Ovary (tissue), 9 donors: ENCODE measurements around the gene AP4S1. TPM values are rescaled to one million over a fixed set of nuclear protein-coding genes. Genes with fewer than 3 reads are reported as not detected.

Experiments used
- DNase-seq, 5 donors: peaks; one replicate each; pipeline ENCODE4 v3.0.0-alpha.2; 2019 to 2020
- H3K27ac ChIP-seq, 2 donors: fragments of 200-600 bp; one replicate each; pipeline versions ENCODE4 v1.5.1 to v1.8.0; 2019 to 2022
- H3K27me3 ChIP-seq: fragments of 200-600 bp; one replicate; pipeline ENCODE4 v1.8.0; 2022
- H3K36me3 ChIP-seq: fragments of 200-600 bp; sonication (generic); one replicate; pipeline ENCODE4 v1.5.1; 2019
- H3K4me1 ChIP-seq: one replicate; pipeline ENCODE4 v1.8.1; 2013; ENCODE audit warnings: mild to moderate bottlenecking, moderate library complexity; ENCODE audit not compliant: insufficient read depth
- H3K4me3 ChIP-seq: fragments of 200-600 bp; sonication (generic); one replicate; pipeline ENCODE4 v1.5.1; 2017
- H3K9me3 ChIP-seq, 2 donors: fragments of 200-600 bp in 1 of 2; sonication (generic) in 1 of 2; one replicate each; pipeline versions ENCODE4 v1.5.1 to v1.8.1; 2013 to 2019; ENCODE audit warnings: mild to moderate bottlenecking in 1 of 2, moderate library complexity in 1 of 2
- CTCF ChIP-seq, 3 donors: fragments of 450-650 bp in 2 of 3; fragments of 200-600 bp in 1 of 3; IDR thresholded peaks; one replicate each; pipeline versions ENCODE4 v1.5.1 to v1.8.0; 2016 to 2022; ENCODE audit warnings: antibody characterized with exemption in 3 of 3, mild to moderate bottlenecking in 1 of 3
- EP300 ChIP-seq: sonication (generic); formaldehyde crosslinking; IDR thresholded peaks from one replicate; pipeline ENCODE4 v1.6.1; 2017; ENCODE audit warnings: antibody characterized with exemption
- POLR2A ChIP-seq: fragments of 450-650 bp; IDR thresholded peaks from one replicate; pipeline ENCODE4 v1.6.1; 2017; ENCODE audit warnings: antibody characterized with exemption, mild to moderate bottlenecking, moderate library complexity
- WGBS, 3 donors: extraction: QIAGEN DNeasy Blood & Tissue Kit in 1 of 3; methylation state at CpG; one replicate each; pipeline versions ENCODE4 v1.1.5 to v1.1.7; 2013 to 2017; 5-methylcytosine and 5-hydroxymethylcytosine counted together
- intact Hi-C, 4 donors: fragments of 100-400 bp; cut with DNase I; formaldehyde crosslinking; loops; one replicate each; pipeline versions ENCODE4 v1.11.0 to v1.15.1; 2022 to 2023
- polyA plus RNA-seq, 2 donors: library from polyadenylated mRNA; stranded (reverse); fragments of 200-250 nt in 1 of 2; fragments of 350-450 nt in 1 of 2; fragmentation: Illumina TruSeq in 1 of 2; extraction: RNeasy Lipid Tissue Mini Kit (QIAGEN cat#74804) in 1 of 2; gene quantifications; one replicate each; pipeline ENCODE4 v1.2.3, GENCODE V29; 2013 to 2014
- total RNA-seq, 7 donors: library from RNA; depleted of rRNA in 2 of 7; stranded (reverse); fragments of >200 nt in 2 of 7; fragmentation: NEBNext Ultra II Directional in 3 of 7; extraction: Animal tissue kit (Norgen Biotek cat#: 25700) in 3 of 7; gene quantifications; one replicate each; pipeline versions ENCODE4 v1.1.0 to v1.2.4, GENCODE V29; 2016 to 2023
- donor health status: DM: no; HTN: no; CAD: no; lungs with moderate emphysema.
- donor health status: DM: no; HTN: no; CAD: no.
- donor health status: Bipolar disorder and iron deficiency.
- donor health status: DM: yes; HTN: yes; CAD: no.
- donor health status: DM: no; HTN: no; CAD: no.
- donor health status: DM: yes; HTN: yes; CAD: no.

The AP4S1 gene
- total and polyA plus RNA-seq, 9 donors = 7.9 to 19.3 (median 12.8) TPM

GRCh38 chr14:31010935-31011334, 14.5 kb upstream of the AP4S1 start:
- Histone ChIP-seq H3K27ac (no peak overlapping the region), H3K9me3 (no peaks in the 10 kb centered on the region), H3K36me3 (no peaks in the 10 kb centered on the region), H3K27me3 (no peaks in the 10 kb centered on the region), H3K4me3 (no peak overlapping the region), H3K4me1 (peaks cover 1% of the 10 kb centered on the region)
- TF ChIP-seq CTCF (IDR thresholded peaks at IDR 0.05) = no peak
- intact Hi-C loops = no loop called here
- WGBS, 3 donors = 38 to 54% (median 52%) methylated on average over 3 of the region's 3 CpGs
- DNase-seq = no peak

- no peak for DNase-seq
- TF ChIP-seq CTCF (IDR thresholded peaks at IDR 0.05) = no peak
- TF ChIP-seq POLR2A = no peak
- no peak for TF ChIP-seq EP300
- no peaks in the 10 kb centered on the region for H3K27me3 ChIP-seq
- WGBS, 3 donors = 79 to 86% (median 81%) methylated on average over 4 of the region's 4 CpGs
- no peaks in the 10 kb centered on the region for H3K36me3 ChIP-seq
- peaks cover 6% of the 10 kb centered on the region for H3K4me1 ChIP-seq
- no peaks in the 10 kb centered on the region for H3K9me3 ChIP-seq
- intact Hi-C loops = no loop called here
- H3K4me3 ChIP-seq = no peak overlapping the region
- no peak overlapping the region for H3K27ac ChIP-seq
Observed at GRCh38 chr14:31013841-31014240, 11.6 kb upstream of the AP4S1 start.

- no peaks in the 10 kb centered on the region for H3K27me3 ChIP-seq
- H3K4me1 ChIP-seq = peaks cover 5% of the 10 kb centered on the region
- 86 to 90% (median 87%) methylated on average over 6 of the region's 6 CpGs for WGBS, 3 donors
- no peak overlapping the region for H3K4me3 ChIP-seq
- no peak for DNase-seq
- no peaks in the 10 kb centered on the region for H3K9me3 ChIP-seq
- no peak for TF ChIP-seq EP300
- TF ChIP-seq CTCF (IDR thresholded peaks at IDR 0.05) = no peak
- TF ChIP-seq POLR2A = no peak
- no peak overlapping the region for H3K27ac ChIP-seq
- H3K36me3 ChIP-seq = no peaks in the 10 kb centered on the region
- intact Hi-C loops = no loop called here
Observed at GRCh38 chr14:31018057-31018645, 7.3 kb upstream of the AP4S1 start.

GRCh38 chr14:31020834-31021575, 4.4 kb upstream of the AP4S1 start:
- intact Hi-C loops = no loop called here
- 82 to 86% (median 84%) methylated on average over 8 of the region's 8 CpGs for WGBS, 3 donors
- no peak for TF ChIP-seq CTCF (IDR thresholded peaks at IDR 0.05)
- no peak for TF ChIP-seq POLR2A
- TF ChIP-seq EP300 = no peak
- no peak for DNase-seq
- Histone ChIP-seq H3K9me3 (no peaks in the 10 kb centered on the region), H3K27ac (no peak overlapping the region), H3K4me3 (no peak overlapping the region), H3K36me3 (no peaks in the 10 kb centered on the region), H3K4me1 (peaks cover 5% of the 10 kb centered on the region), H3K27me3 (no peaks in the 10 kb centered on the region)
